NCI-H2171 treated with DMSO at 0.1 percent for 48 hours (cell line): ENCODE measurements around the gene KIFAP3.
"Not testable (repeated sequence)": the region's sequence is repeated elsewhere in the genome, so short reads cannot be mapped to it uniquely, and the experiment has no call there.

ENCODE experiments used
- DNase-seq: peaks from one replicate; lab custom pipeline; 2025; lab: John Stamatoyannopoulos, UW

The KIFAP3 gene

DNA sequence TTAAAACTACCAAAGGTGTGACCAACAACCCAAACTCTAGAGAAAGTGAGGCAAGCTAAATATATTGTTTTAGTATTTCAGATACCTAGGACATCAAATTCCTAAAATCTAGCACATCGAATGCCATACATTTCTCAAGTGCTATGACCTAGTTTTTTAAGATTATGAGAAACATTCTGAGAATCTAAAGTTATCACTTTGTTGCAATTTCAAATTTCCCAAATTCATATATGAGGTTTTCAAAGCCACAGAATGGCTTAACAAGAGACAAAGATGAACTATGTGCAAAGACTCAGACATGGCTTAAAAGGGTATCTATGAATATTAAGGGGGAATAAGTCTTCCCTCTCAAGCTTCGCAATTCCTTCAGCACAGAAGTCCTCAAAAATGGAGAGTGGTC lies 187.6 kb downstream of the KIFAP3 start:
- no peak for DNase-seq

- no peak for DNase-seq
Observed at GRCh38 chr1:169886422-169886821, 188.1 kb downstream of the KIFAP3 start.

DNA sequence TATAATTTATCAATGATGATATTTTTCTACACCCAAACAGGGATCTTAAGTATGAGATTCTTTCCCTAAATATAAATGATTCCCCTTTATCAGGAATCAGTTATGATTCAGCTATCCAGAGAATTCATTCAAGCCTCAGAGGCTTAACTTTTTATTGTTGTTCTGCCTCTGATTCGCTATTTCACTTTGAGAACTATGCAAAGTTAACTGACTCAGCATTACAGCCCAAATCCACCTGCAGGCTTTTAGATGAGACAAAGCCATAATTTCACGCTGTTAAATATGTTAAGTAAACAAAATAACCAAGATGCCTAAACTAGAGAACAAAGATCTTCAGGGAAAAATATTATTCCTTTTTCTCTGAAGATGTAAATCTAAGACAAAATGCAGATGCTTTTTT lies 189.3 kb downstream of the KIFAP3 start:
- DNase-seq = no peak

DNA sequence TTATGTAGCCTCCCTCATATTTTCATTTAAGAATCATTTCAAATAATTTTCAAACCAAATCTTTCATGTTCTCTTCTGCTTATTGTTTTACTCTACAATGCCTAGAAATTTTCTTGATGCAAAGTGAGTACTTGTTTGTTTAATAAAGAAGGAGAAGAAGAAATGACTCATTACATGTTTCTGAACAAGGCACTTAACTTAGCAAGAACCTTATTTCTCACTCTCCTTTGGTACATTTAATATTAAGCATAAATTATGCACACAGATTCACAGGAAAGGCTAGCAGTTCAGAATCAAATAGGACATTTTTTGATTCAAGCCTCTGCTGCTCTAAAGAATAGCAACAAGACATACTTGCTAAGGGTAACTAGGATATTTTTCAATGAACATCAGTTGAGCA lies 189.9 kb downstream of the KIFAP3 start:
- DNase-seq = no peak

GRCh38 chr1:169882039-169882511 lies 192.4 kb downstream of the KIFAP3 start:
- no peak for DNase-seq

DNA sequence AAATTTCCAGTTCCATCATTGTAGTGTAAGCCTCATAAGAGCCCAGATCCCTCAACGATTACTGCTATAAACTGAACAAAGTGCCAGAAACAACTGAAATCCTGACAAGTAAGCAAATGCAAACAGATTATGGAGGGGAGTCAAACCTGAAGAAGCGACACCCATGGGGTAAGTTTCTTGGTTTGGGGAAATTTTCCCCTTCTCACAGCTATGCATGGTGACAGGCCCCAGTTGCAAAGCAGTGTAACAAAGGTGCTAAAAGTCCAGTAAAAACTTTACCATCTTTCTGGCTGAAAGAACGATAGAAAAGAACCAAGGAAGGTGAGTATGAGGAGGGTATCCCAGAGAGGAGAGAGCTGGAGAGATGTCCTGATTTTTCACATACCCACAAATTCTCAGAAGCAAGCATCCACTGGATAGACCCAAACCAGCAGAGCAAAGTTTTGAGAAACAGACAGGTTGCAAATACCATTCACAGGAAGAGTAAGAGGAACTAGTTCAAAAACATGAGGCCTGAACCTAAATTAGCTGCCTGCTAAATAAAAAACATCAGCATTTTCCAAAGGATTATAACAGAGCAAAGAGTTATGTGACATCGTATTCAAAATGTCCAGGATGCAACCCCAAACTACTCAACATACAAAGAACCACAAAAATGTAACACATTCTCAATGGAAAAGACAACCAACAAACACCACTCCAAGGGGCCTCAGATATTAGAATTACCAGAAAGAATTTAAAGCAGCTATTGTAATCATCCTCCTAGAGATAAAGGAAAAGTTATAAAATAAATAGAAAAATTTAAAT lies 195.3 kb downstream of the KIFAP3 start:
- no peak for DNase-seq

DNA sequence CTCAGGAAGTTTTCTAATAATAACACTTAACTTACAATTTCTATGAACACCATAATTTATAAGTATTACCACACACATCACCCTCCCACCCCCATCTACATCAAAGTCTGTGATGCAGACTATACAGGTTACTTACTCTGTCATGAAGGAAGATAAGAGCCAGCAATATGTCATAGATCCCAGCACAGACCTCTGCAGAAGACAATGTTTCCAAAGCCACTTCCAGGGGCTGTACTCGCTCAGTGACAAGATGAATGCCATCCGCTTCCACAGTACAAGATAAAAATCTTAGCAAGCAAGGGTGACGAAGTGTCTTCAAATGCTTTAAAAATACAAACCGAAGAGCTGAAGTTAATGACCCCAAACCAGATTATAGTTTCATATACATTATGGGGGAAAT lies 196.0 kb downstream of the KIFAP3 start:
- no peak for DNase-seq

- DNase-seq = no peak
Observed at GRCh38 chr1:169877800-169878491, 196.5 kb downstream of the KIFAP3 start.

DNA sequence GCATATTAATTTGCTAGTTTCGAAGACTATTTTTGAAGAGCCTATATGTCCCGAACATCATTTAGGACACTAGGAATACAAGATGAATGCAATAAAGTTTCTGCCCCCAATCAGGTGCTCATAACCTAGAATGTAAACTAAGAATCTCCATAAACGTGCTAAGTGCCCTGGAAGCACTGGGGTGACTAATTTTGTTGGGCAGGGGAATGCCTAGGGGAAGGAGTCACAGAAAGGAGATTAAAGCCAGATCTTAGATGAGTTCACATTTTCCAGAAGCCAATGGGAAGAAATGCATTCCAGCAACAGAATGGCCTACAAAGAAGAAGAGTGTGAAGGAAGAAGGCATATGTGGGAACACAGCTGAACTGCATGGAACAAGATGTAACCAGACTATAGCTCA lies 200.3 kb downstream of the KIFAP3 start:
- DNase-seq = no peak

DNA sequence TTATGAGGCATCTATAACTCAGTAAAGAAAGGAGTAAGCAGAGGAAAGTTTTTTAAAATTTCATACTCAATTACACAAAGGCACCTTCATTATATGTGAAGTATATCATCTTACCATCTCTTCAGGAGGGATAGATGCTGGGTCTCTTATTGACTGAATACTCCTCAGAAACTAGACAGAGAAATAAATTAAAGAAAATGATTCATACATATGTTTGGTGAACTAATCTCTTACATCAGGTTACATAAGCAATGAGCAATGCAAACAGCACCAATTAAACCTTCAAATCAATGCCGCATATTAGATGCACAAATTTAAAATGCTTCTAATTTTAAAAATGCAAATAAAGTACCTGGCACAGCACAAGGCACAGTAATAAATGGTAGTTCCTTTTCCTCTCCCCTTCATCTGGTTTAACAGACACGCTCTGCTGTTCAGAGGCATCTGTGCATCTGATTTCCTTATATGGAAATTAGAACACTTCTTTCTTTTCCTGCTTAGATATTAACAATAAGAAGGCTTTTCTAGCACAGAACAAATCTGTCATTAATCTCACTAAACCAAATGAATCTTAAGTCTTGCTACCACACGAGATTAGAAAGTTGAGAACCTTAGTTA lies 200.8 kb downstream of the KIFAP3 start:
- DNase-seq = no peak

DNA sequence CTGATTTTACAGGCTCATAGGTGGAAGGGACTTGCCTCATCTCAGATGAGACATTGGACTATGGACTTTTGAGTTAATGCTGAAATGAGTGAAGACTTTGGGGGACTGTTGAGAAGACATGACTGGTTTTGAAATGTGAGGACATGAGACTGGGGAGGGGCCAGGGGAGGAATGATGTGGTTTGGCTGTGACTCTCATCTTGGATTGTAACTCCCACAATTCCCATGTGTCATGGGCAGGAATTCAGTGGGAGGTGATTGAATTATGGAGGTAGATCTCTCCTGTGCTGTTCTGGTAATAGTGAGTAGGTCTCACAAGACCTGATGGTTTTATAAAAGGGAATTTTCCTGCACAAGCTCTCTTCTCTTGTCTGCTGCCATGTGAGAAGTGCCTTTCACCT lies 201.6 kb downstream of the KIFAP3 start:
- no peak for DNase-seq

GRCh38 chr1:169871988-169872387 lies 202.5 kb downstream of the KIFAP3 start:
- DNase-seq = not testable (repeated sequence)
